Muscle of arm (tissue), 12 donors: Measurements from ENCODE around the gene ENC1. TPM values are rescaled to one million over a fixed set of nuclear protein-coding genes. Genes with fewer than 3 reads are reported as not detected.

Experiments used
- DNase-seq: peaks from one replicate; pipeline ENCODE4 v3.0.0-alpha.2; 2013
- polyA plus RNA-seq, 12 donors: library from polyadenylated mRNA; unstranded; fragments of 120-200 nt; gene quantifications; one replicate each; pipeline ENCODE4 v1.2.1, GENCODE V29; 2013; ENCODE audit not compliant: insufficient read length in 12 of 12

ENC1 gene
- polyA plus RNA-seq, 12 donors: 22.0 to 34.5 (median 25.9) TPM; not detected in 1

- no peak for DNase-seq
These were observed 24.0 kb downstream of the ENC1 start for GRCh38 chr5:74616236-74617146.

GRCh38 chr5:74613283-74613682, 27.2 kb downstream of the ENC1 start:
- no peak for DNase-seq

- no peak for DNase-seq
These were observed 28.5 kb downstream of the ENC1 start for GRCh38 chr5:74612045-74612444.

DNA sequence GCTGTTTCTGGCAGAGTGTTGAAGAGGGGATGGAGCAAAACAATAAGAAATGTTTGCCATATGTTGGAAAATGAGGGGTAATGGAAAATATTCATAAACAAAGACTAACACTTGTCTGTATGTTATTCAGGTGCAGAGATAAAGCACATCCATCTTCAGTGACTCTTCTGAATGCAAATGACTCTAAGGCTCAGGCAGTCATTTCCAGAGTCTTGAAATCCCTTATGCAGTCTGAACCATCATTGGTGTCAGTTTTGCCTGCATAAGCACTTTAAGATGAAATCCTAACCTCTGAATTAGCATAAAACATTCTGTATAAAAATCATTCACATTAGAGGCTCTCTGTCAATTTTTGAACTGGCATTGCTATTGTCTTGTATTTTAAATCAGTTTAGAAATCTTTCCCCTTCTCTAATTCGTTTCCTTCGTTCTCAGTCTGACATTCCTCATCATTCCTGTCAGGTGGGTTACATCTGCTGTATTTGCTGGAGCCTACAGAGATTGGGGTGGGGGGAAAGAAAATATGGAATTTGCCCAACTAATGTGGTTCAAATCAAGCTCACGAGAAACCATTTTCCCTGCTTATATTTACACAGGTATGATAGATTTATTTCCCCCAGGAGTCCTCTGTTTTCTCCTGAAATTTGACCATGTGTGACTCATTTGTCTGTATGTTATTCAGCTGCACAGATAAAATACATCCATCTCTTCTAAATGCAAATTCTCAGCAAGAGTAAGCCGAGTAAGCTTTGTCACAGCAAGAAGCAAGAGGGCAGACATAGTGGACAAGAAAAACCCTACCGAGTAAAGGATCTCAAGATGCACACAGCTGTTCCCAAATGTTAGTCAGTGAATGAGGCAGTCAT, 31.6 kb downstream of the ENC1 start:
- DNase-seq: no peak

- no peak for DNase-seq
These were observed 34.8 kb downstream of the ENC1 start for GRCh38 chr5:74605759-74606158.

DNA sequence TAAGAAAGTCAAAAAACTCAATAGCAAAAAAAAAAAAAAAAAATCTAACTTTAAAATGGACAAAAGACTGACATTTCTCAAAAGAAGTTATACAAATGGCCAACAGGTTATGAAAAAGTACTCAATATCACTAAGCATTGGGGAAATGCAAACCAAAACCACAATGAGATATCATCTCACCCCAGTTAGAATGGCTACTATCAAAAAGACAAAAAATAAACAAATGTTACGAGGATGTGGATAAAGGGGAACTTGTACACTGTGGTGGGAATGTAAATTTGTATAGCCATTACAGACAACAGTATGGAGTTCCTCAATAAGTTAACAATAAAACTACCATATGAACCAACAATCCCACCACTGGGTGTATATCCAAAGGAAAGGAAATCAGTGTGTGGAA, 37.2 kb downstream of the ENC1 start:
- no peak for DNase-seq

DNA sequence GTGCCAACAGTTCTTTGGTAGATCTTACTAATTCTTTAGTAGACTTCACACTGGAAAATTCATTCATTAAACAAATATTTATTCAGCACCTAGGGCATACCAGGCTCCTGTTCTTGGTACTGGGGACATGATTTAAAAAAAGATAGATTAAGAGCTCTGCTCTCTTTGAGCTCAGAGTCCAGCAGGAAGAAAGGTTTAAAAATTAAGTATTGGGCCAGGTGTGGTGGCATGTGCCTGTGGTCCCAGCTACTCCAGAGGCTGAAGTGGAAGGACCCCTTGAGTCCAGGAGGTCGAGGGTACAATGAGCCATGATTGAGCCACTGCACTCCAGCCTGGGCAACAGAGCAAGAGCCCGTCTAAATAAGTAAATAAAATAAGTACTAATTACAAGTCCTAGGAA, 41.4 kb downstream of the ENC1 start:
- DNase-seq: no peak

DNA sequence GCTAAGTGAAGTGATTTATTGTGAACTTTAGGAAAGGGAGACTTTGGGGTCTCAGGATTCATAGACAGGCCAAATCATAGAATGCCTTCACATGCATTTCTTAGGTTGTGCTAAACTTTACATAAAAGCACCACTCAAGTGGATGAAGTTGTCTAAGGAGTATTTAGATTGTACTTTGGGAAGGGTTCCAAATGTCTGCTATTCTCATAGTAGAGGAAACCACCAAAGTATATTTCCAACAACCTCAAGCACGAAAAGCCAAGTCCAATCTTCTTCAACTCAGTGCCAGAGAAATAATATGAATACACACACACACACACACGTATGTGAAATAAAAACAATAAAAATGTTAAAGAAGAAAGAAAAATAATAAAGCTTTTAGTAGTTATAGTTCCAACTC, 41.8 kb downstream of the ENC1 start:
- no peak for DNase-seq

DNA sequence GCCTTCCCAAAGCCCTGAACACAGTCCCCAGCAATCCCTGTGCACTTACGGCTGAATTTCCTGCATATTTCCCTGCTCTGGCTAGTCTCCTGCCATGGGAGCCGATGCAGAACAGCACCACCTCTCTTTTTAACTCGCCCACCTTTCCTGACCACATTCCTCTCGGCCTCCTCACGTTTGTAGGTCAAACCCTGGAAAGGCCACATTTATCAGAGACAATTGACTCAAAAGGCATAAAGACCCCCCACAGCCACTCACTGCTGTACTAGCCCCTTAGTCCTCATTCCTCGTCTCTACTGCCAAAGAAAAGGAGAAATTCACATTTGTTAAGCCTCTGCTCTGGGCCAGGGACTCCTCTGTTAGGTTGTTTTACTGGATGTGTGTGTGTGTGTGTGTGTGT, 43.6 kb downstream of the ENC1 start:
- no peak for DNase-seq

- no peak for DNase-seq
These were observed 45.2 kb downstream of the ENC1 start for GRCh38 chr5:74595143-74595925.

GRCh38 chr5:74594137-74595040, 46.1 kb downstream of the ENC1 start:
- no peak for DNase-seq

- DNase-seq: no peak
These were observed 51.1 kb downstream of the ENC1 start for GRCh38 chr5:74589204-74590056.

GRCh38 chr5:74588415-74588814, 52.1 kb downstream of the ENC1 start:
- DNase-seq: no peak

DNA sequence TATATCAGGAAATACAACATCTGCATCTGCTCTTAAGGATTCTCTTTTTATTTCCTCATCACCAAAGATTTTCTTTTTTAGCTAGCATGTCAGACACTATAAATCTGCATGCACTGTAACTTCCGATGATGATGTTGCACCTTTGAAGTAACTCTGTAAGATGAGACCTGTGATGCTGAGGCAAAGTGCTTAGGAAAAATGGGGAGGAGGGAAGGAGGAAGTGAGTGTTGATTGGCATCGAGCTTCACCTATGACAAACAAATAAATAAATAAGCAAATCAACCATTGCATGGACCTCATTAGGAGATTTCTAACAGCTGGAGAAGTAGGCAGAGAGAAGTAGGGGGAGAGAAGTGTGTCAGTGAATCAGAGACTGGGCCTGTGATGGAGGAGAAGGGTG, 52.6 kb downstream of the ENC1 start:
- DNase-seq: no peak

- no peak for DNase-seq
These were observed 53.2 kb downstream of the ENC1 start for GRCh38 chr5:74587300-74587699.

- no peak for DNase-seq
These were observed 53.7 kb downstream of the ENC1 start for GRCh38 chr5:74586856-74587255.

- DNase-seq: no peak
These were observed 57.7 kb downstream of the ENC1 start for GRCh38 chr5:74582853-74583252.

DNA sequence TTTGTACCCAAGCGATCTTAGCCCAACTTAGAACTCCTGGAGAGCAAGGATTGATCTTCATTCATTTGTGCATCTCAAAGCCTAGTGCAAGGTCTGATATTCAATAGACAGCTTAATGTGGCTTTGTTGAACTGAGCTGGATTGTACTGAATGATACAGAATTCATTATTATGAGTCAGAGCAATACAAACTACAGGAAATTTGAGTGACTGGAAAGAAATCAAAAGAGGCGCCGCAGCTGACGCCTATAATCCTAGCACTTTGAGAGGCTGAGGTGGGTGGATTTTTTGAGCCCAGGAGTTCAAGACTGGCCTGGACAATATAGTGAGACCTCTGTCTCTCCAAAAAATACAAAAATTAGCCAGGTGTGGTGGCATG, 58.6 kb downstream of the ENC1 start:
- DNase-seq: no peak

DNA sequence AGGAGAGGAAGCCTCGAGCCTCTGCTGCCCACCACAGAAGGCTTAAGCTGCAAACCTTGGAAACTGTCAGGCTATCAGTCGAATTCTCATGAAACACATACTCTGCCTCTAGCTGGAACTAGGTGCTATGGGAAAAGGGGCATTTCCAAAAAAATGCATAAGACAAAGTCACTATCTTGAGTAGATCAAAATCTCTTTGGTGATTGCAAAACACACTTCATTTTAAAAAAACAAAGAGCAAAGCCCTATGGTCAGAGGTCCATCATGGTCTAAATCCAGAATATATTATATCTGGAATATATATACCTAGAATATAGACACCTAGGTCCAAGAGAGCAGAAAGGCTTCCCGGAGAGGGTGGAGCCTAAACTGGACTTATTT, 59.8 kb downstream of the ENC1 start:
- DNase-seq: no peak

- no peak for DNase-seq
These were observed 61.3 kb downstream of the ENC1 start for GRCh38 chr5:74579215-74579614.
